Liver (tissue), 3 donors: Measurements from ENCODE around the gene PPIE.

Experiments used
- CTCF ChIP-seq: fragments of 150-350 bp; IDR thresholded peaks from 2 replicates; pipeline ENCODE4 v1.5.1; 2017; ENCODE audit warnings: improper control_type of control experiment, low read depth, low read length; ENCODE audit not compliant: missing input control
- GABPA ChIP-seq, 2 donors: IDR thresholded peaks in 1 of 2; conservative IDR thresholded peaks in 1 of 2; 2 replicates each; pipeline ENCODE4 v1.6.1; 2016; ENCODE audit warnings: antibody characterized with exemption in 2 of 2, mild to moderate bottlenecking in 1 of 2, moderate library complexity in 1 of 2
- JUND ChIP-seq, 2 donors: IDR thresholded peaks; 2 replicates each; pipeline ENCODE4 v1.6.1; 2016; ENCODE audit warnings: antibody characterized with exemption in 2 of 2
- MAX ChIP-seq: IDR thresholded peaks from 2 replicates; pipeline ENCODE4 v1.6.1; 2016; ENCODE audit warnings: antibody characterized with exemption
- RAD21 ChIP-seq, 2 donors: IDR thresholded peaks; 2 replicates each; pipeline ENCODE4 v1.6.1; 2016; ENCODE audit warnings: antibody characterized with exemption in 2 of 2, mild to moderate bottlenecking in 2 of 2
- REST ChIP-seq: IDR thresholded peaks from 2 replicates; pipeline ENCODE4 v1.6.1; 2016; ENCODE audit warnings: antibody characterized with exemption, mild to moderate bottlenecking
- RXRA ChIP-seq, 2 donors: IDR thresholded peaks; 2 replicates each; pipeline ENCODE4 v1.6.1; 2017 to 2018; ENCODE audit warnings: antibody characterized with exemption in 2 of 2, mild to moderate bottlenecking in 1 of 2
- SP1 ChIP-seq: IDR thresholded peaks from 2 replicates; pipeline ENCODE4 v1.6.1; 2018; ENCODE audit warnings: antibody characterized with exemption, mild to moderate bottlenecking
- TAF1 ChIP-seq: conservative IDR thresholded peaks from 2 replicates; pipeline ENCODE4 v1.6.1; 2016; ENCODE audit warnings: antibody characterized with exemption, mild to moderate bottlenecking
- donor health status: healthy.
- donor health status: healthy.

- TF ChIP-seq CTCF (no peak), REST (no peak), GABPA (IDR thresholded peaks at IDR 0.05 in 1 of 2, conservative IDR thresholded peaks at IDR 0.05 in 1 of 2) (no peak), JUND (IDR thresholded peaks at IDR 0.05) (no peak), RAD21 (IDR thresholded peaks at IDR 0.05) (no peak), SP1 (no peak), TAF1 (no peak), MAX (no peak), RXRA (IDR thresholded peaks at IDR 0.05) (no peak)
Observed at GRCh38 chr1:39753132-39754025, 14.7 kb downstream of the PPIE start.
